ENCODE results near the gene REV3L.
"Not testable (repeated sequence)": the region's sequence is repeated elsewhere in the genome, so short reads cannot be mapped to it uniquely, and the experiment has no call there.

REV3L gene

DNA sequence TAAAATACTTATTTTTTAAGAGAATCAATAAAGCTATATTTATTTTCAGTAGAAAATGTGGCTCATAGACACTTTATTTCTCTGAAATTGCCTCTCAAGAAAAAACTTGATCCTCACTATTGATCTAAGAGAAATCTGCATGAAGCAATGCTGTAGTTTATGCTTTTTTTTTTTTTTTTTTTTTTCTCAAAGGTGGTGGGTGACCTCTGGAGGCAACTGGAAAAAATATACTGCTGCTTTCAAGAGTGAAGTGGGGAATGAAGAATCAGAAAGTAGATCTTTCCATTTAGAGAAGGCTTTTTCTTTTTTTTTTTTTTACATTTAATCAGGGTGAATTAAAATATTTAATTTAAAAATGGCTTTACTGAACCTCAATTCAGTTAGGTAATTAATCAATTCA is 226.4 kb downstream of the REV3L start:
- DNase-seq: peak in 1 of 4 experiments; percentile 28

GRCh38 chr6:111255838-111256237 is 227.2 kb downstream of the REV3L start:
- DNase-seq: not testable (repeated sequence)

DNA sequence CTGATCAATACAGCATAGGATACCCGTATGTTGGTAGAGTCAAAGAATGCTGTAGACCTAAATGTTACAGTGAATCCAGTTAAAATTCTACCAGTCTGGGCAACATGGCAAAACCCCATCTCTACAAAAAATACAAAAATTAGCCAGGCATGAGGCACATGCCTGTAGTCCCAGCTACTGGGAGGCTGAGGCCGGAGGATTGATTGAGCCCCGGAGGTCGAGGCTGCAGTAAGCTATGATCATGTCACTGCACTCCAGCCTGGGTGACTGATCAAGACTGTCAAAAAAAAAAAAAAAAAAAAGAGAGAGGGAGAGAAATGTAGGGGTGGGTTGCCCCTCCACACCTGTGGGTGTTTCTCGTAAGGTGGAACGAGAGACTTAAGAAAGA is 228.2 kb downstream of the REV3L start:
- DNase-seq: no peak

DNA sequence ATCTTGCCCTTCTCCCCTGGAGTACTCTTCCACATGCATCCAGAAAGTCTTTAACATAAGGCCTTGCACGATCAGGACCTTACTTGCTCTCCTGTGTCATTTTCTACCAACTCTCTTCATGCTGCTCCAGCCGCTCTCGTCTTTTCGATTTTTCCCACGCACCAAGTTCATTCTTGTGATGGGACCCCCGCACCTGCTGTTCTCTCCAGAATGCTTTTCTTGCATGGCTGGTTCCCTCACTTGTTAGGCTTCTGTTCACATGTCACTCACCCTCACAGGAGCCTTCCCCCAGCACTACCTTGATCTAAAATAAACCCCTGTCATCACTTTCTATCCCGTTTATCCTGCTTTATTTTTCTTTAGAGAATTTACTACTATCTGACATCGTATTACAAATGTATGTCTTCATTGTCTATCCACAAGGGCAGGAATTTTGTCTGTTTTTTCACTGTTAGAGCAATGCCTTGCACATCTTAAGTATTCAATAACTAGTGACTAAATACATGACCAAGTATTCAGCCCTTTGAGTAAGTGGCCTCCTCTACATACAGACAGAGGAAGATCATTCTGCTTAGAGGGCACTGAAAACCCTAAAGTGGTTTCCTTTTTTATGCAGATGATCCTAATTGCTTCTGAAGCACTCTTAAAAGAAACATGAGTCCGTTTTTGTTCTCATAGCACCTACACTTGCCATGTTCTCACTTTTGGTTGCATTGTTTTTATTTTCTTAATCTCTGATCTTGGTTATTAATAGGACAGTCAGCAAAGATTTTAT is 228.8 kb downstream of the REV3L start:
- DNase-seq: no peak

GRCh38 chr6:111252726-111253125 is 230.3 kb downstream of the REV3L start:
- DNase-seq: no peak

DNA sequence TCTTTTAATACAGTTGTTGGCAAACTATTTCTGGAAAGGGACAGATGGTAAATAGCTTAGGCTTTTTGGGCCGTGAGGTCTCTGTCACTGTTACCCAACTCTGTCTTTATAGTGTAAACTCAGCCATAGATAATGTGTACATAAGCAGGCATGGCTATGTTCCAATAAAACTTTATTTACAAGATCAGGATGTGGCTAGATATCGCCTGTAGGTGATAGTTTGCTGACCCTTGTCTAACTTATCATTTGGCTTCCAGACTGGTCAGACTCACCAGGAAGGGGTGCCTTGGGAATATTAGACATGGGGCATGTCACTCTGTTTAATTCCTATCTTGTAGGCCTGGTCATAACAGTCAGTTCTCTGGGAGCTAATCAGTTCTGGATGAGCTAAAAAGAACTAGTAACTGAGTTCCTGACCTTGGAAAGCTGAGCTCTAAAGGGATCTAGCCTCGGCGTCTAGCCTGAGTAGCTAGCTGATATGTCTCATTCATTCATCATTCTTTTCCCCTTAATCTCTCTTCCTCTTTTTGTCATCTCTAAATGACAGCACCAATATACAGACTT is 232.1 kb downstream of the REV3L start:
- DNase-seq: peak in 3 of 4 experiments; percentile 26 to 52 (median 35)
